ENCODE data around the gene CBX8.

CBX8 gene

DNA sequence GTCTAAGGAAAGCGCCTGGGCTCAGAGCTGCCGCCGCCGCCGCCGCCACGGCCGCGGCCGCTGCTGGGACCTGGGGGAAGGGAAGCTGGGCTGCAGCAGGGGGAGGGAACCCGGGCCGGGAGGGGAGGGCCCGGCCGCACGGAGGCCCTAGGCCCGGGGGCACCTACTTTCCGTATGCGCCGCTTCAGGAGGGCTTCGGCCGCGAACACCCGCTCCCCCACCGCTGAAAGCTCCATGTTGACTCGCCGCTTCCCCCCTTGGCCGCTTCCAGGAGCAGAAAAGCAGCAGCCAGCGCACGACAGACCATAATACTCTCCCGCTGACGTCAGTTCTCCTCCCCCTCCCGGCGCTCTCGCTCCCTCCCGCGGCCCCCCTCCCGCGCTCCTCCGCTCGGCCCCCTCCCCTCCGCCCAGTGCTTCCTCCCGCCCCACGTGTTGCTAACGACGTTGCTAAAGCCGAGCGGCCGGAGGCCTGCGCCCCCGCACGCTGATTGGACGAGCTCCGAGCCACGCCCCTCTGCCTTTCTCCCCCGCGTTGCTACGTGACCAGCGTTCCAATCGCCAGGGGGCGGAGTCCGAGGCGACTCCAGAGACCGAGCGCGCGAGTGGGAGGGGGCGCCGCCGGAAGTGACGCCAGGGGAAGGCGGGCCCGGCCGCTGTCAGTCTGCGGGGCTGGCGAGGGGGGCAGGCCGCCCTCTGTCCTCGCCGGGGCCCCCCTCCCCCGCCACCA lies at the start of gene CBX8:
Gene CBX8 (minus strand): TSS at position 315 of the 729 bp plus-strand sequence. CDS start 79 bp downstream, at position 236.
- peak; percentile 99 for DNase-seq (ENCODE audit: extremely low read depth, low read depth)
- TF ChIP-seq, protein P1, sequence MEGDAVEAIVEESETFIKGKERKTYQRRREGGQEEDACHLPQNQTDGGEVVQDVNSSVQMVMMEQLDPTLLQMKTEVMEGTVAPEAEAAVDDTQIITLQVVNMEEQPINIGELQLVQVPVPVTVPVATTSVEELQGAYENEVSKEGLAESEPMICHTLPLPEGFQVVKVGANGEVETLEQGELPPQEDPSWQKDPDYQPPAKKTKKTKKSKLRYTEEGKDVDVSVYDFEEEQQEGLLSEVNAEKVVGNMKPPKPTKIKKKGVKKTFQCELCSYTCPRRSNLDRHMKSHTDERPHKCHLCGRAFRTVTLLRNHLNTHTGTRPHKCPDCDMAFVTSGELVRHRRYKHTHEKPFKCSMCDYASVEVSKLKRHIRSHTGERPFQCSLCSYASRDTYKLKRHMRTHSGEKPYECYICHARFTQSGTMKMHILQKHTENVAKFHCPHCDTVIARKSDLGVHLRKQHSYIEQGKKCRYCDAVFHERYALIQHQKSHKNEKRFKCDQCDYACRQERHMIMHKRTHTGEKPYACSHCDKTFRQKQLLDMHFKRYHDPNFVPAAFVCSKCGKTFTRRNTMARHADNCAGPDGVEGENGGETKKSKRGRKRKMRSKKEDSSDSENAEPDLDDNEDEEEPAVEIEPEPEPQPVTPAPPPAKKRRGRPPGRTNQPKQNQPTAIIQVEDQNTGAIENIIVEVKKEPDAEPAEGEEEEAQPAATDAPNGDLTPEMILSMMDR (IDR thresholded peaks at IDR 0.05; ENCODE audit: low read depth, low read length) = no peak

DNA sequence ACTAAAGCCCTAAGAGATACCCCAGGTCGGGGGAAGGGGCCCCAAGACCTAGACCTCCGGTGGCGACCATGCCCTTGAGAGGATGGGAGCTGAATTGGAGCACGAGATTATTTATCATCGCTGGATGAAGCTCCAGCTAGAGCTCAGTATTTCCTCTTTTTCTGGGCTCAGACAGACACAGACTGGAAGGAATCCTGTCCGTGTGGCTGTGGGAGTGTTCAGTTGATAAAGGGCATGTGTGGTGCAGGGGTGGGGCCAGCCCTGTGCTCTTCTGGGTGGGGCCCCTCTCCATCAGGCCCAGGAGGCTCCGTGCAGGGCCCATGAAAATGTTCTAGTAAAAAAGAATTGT lies 48.7 kb upstream of the CBX8 start:
- TF ChIP-seq, protein P1 (IDR thresholded peaks at IDR 0.05; ENCODE audit: low read depth, low read length) = no peak
- DNase-seq (ENCODE audit: extremely low read depth, low read depth) = no peak

DNA sequence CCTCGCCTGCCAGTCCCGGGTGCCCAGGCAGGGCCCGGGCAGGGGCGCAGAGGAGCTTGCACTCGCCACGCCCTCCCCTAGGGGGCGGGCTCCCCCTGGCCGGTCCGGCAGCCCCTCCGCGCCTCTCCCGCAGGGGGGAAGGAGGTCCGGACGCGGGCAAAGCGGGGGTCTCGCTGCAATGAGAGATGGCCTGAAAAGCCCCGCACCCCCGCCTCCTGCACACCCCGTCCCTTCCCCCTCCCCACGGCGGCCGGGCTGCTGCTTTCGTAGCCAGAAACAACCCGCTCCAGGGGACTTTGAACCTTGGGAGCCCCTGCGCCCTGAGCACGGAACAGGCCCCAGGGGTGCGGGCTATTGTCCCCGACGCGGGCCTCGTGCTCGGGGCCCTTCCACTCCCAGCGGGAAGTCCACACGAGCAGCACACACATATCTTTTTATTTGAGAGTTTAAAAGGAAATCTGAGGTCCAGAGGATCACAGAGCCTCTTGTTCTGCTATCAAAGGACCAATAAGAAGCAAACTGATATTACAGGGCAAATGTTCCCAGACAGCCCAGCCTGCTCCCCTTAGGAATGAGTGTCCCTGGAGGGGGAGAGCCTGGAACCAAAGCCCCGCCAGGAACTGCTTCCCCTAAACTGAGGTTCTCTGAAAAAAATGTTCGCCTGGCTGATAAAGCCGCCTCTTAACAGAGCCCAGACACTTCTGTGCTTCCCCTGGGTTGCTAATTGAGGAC lies 48.2 kb upstream of the CBX8 start:
- no peak for DNase-seq (ENCODE audit: extremely low read depth, low read depth)
- TF ChIP-seq, protein P1 (IDR thresholded peaks at IDR 0.05; ENCODE audit: low read depth, low read length) = peak; percentile 51

DNA sequence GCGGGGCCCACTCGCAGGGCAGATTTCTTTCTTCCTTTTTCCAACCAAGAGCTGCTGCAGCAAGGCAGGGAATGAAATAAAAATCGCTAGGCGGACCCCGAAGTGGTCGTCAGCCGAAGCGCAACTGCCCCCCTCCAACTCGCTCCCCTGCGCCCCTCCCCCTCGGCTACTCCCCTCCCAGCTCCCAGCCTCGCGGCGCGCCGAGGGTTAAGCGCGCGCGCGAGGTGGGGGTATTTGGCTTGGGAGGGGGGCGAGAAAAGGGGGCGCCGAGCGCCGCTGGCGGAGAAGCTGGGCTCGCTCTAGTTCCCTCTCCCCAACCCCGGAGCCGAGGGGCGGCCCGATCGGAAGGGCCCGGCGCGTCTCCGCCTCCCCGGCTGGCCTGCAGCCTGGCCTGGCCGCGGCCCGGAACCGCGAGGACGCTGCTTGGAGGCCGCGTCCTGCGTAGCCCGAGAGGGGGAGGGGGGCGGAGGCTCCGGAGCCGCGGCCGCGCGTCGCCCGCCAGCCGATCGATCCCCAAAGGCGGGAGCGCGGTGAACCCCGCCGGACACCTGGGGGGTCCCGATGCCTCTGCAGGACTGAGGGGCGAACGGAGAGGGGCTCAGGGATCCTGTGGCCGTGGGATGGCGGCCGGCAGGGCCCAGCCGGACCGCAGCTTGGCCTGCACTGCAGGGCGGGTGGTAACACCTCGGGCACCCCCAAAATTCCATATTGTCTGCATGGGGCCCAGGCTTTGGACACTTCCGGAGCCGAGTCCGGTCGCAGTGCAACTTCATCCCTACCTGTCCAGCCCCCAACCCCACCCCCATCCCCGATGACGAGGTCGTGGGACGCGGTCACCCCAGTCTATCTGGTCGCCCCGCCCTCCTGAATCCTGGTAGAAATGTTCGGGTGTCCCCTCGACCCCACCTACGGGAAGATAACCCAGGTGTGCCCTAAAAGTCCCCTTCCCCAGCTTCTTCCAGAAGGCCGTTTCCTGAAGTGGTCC lies 47.2 kb upstream of the CBX8 start:
- TF ChIP-seq, protein P1 (IDR thresholded peaks at IDR 0.05; ENCODE audit: low read depth, low read length) = no peak
- no peak for DNase-seq (ENCODE audit: extremely low read depth, low read depth)

DNA sequence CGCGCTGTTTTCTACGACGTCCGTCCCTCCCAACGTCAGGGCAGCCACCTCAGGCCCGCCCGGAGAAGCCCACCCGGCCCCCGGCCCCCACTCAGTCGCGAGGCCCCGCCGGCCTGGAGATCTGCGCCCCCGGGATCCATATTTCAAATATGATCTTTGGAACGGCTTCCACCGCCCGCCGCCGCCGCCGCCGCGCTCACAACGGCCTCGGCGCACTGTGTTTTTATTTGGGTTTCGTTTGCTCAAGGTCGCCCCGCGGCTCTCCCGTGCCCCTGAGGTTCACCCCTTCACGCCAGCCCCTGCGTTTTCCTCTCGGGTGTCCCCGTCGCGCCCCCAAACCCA lies 46.6 kb upstream of the CBX8 start:
- DNase-seq (ENCODE audit: extremely low read depth, low read depth) = no peak
- TF ChIP-seq, protein P1 (IDR thresholded peaks at IDR 0.05; ENCODE audit: low read depth, low read length) = no peak

DNA sequence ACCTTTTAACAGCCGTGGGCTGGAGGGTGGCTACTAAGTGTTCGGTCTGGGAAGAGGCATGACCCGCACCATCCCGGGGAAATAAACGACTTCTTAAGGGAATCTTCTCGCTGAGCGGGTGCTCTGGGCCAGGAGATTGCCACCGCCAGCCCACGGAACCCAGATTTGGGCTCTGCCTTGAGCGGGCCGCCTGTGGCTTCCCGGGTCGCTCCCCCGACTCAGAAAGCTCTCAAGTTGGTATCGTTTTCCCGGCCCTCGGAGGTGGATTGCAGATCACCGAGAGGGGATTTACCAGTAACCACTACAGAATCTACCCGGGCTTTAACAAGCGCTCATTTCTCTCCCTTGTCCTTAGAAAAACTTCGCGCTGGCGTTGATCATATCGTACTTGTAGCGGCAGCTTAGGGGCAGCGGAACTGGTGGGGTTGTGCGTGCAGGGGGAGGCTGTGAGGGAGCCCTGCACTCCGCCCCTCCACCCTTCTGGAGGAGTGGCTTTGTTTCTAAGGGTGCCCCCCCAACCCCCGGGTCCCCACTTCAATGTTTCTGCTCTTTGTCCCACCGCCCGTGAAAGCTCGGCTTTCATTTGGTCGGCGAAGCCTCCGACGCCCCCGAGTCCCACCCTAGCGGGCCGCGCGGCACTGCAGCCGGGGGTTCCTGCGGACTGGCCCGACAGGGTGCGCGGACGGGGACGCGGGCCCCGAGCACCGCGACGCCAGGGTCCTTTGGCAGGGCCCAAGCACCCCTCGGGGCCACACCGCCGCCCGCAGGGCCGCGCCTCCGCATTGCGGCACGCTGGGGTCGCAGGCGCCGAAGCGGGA lies 46.0 kb upstream of the CBX8 start:
- TF ChIP-seq, protein P1 (IDR thresholded peaks at IDR 0.05; ENCODE audit: low read depth, low read length) = no peak
- no peak for DNase-seq (ENCODE audit: extremely low read depth, low read depth)

Measured in AG09319 (cell line).